HG03558 (cell line): ENCODE data around the gene ASAP2.

ENCODE experiments used
- ATAC-seq: cut with Tn5 transposase; IDR thresholded peaks from one replicate; pipeline ENCODE4 v1.9.1; 2021; ENCODE audit warnings: moderate number of reproducible peaks; ENCODE audit not compliant: unreplicated experiment; ENCODE audit errors: extremely low read depth

The ASAP2 gene

GRCh38 chr2:9441556-9441955 lies 234.9 kb downstream of the ASAP2 start:
- ATAC-seq = no peak

- ATAC-seq = no peak
These were observed 236.9 kb downstream of the ASAP2 start for GRCh38 chr2:9443526-9443925.

GRCh38 chr2:9445089-9445488 lies 238.5 kb downstream of the ASAP2 start:
- no peak for ATAC-seq

- no peak for ATAC-seq
These were observed 244.6 kb downstream of the ASAP2 start for GRCh38 chr2:9451231-9451630.
